NCI-H82 (cell line): Measurements from ENCODE around the gene PIR.

ENCODE experiments used
- DNase-seq: peaks from one replicate; lab custom pipeline; 2025; lab: John Stamatoyannopoulos, UW

PIR gene

GRCh38 chrX:15416133-15416993, 76.8 kb downstream of the PIR start:
- no peak for DNase-seq

GRCh38 chrX:15413101-15413500, 80.0 kb downstream of the PIR start:
- DNase-seq: peak; percentile 2

- no peak for DNase-seq
Observed at GRCh38 chrX:15410947-15411346, 82.2 kb downstream of the PIR start.

GRCh38 chrX:15410430-15410829, 82.7 kb downstream of the PIR start:
- DNase-seq: no peak

GRCh38 chrX:15405846-15406245, 87.3 kb downstream of the PIR start:
- no peak for DNase-seq

- no peak for DNase-seq
Observed at GRCh38 chrX:15404401-15405096, 88.6 kb downstream of the PIR start.

- DNase-seq: no peak
Observed at GRCh38 chrX:15401378-15401777, 91.8 kb downstream of the PIR start.

- DNase-seq: no peak
Observed at GRCh38 chrX:15399962-15400391, 93.2 kb downstream of the PIR start.

- DNase-seq: no peak
Observed at GRCh38 chrX:15398874-15399273, 94.3 kb downstream of the PIR start.

- DNase-seq: no peak
Observed at GRCh38 chrX:15395789-15396188, 97.3 kb downstream of the PIR start.

- no peak for DNase-seq
Observed at GRCh38 chrX:15391850-15392249, 101.3 kb downstream of the PIR start.

GRCh38 chrX:15384304-15384703, 108.8 kb downstream of the PIR start, which contains the start of gene VEGFD:
VEGFD (minus strand) TSS chrX:15384413; CDS start chrX:15383946, 467 bp downstream.
- DNase-seq: peak; percentile 73

GRCh38 chrX:15382813-15383212, 110.3 kb downstream of the PIR start:
- peak; percentile 34 for DNase-seq

- no peak for DNase-seq
Observed at GRCh38 chrX:15376956-15377355, 116.2 kb downstream of the PIR start.

GRCh38 chrX:15373976-15374375, 119.2 kb downstream of the PIR start:
- no peak for DNase-seq

GRCh38 chrX:15366506-15367352, 126.4 kb downstream of the PIR start:
- DNase-seq: no peak

GRCh38 chrX:15359701-15360100, 133.4 kb downstream of the PIR start:
- DNase-seq: no peak

- no peak for DNase-seq
Observed at GRCh38 chrX:15358533-15358932, 134.6 kb downstream of the PIR start.

- no peak for DNase-seq
Observed at GRCh38 chrX:15356444-15356843, 136.7 kb downstream of the PIR start.

- peak; percentile 82 for DNase-seq
Observed at GRCh38 chrX:15350329-15350996, 142.7 kb downstream of the PIR start.

- DNase-seq: peak; percentile 91
Observed at GRCh38 chrX:15349046-15349445, 144.1 kb downstream of the PIR start.

- no peak for DNase-seq
Observed at GRCh38 chrX:15345976-15346375, 147.2 kb downstream of the PIR start.
